CD14-positive monocyte (primary cell): ENCODE data around the gene CCDC85C. TPM values are rescaled to one million over a fixed set of nuclear protein-coding genes. Genes with fewer than 3 reads are reported as not detected.

Experiments
- DNase-seq, 3 donors: peaks; one replicate each; pipeline ENCODE4 v3.0.0-alpha.2; 2011 to 2022
- H2AFZ ChIP-seq: 2 replicates; pipeline ENCODE4 v1.6.0; 2012; ENCODE audit warnings: mild to moderate bottlenecking, low read depth, low read length, inconsistent platforms; ENCODE audit not compliant: insufficient read depth, poor library complexity, severe bottlenecking
- H3K27ac ChIP-seq, 2 donors: 1 replicate in 1 of 2; 2 replicates in 1 of 2; pipeline ENCODE4 v1.5.1; 2012 to 2013; ENCODE audit warnings: low read length in 2 of 2, control low read depth in 1 of 2, inconsistent platforms in 1 of 2, low read depth in 1 of 2, mild to moderate bottlenecking in 1 of 2
- H3K27me3 ChIP-seq, 2 donors: one replicate each; pipeline versions ENCODE4 v1.6.0 to v1.6.1; 2011 to 2013; ENCODE audit warnings: low read length in 2 of 2; ENCODE audit not compliant: control insufficient read depth in 2 of 2, insufficient read depth in 2 of 2
- H3K36me3 ChIP-seq, 2 donors: replicated peaks in 1 of 2; 1 replicate in 1 of 2; 2 replicates in 1 of 2; pipeline versions ENCODE4 v1.5.1 to v1.6.1; 2012 to 2013; ENCODE audit warnings: low read length in 2 of 2, control low read depth in 1 of 2, inconsistent platforms in 1 of 2, mild to moderate bottlenecking in 1 of 2; ENCODE audit not compliant: insufficient read depth in 2 of 2, control insufficient read depth in 1 of 2
- H3K4me1 ChIP-seq, 2 donors: 1 replicate in 1 of 2; 2 replicates in 1 of 2; pipeline versions ENCODE4 v1.5.1 to v1.6.1; 2012 to 2013; ENCODE audit warnings: low read length in 2 of 2, control low read depth in 1 of 2, inconsistent platforms in 1 of 2, mild to moderate bottlenecking in 1 of 2, moderate library complexity in 1 of 2; ENCODE audit not compliant: insufficient read depth in 2 of 2, control insufficient read depth in 1 of 2
- H3K4me2 ChIP-seq: replicated peaks from 2 replicates; pipeline ENCODE3; 2012; ENCODE audit warnings: low read length, moderate library complexity, mild to moderate bottlenecking; ENCODE audit not compliant: poor library complexity, severe bottlenecking; ENCODE audit errors: extremely low read depth
- H3K4me3 ChIP-seq, 3 experiments: fragments of 200-600 bp in 1 of 3; sonication (generic) in 1 of 3; replicated peaks in 1 of 3; 1 replicate in 2 of 3; 2 replicates in 1 of 3; pipeline ENCODE4 v1.5.1; 2011 to 2013; ENCODE audit warnings: low read length in 3 of 3, mild to moderate bottlenecking in 3 of 3, control low read depth in 2 of 3, low read depth in 2 of 3, inconsistent platforms in 1 of 3, moderate library complexity in 1 of 3
- H3K79me2 ChIP-seq: 2 replicates; pipeline ENCODE4 v1.6.0; 2012; ENCODE audit warnings: mild to moderate bottlenecking, control low read depth, inconsistent platforms, low read length, moderate library complexity; ENCODE audit not compliant: insufficient read depth
- H3K9ac ChIP-seq: 2 replicates; pipeline ENCODE4 v1.6.0; 2017; ENCODE audit warnings: low read length, mild to moderate bottlenecking; ENCODE audit not compliant: insufficient read depth, poor library complexity, severe bottlenecking
- H3K9me3 ChIP-seq, 2 donors: replicated peaks in 1 of 2; 1 replicate in 1 of 2; 2 replicates in 1 of 2; pipeline versions ENCODE4 v1.5.1 to v1.6.1; 2012 to 2013; ENCODE audit warnings: low read length in 2 of 2, control low read depth in 1 of 2; ENCODE audit not compliant: control insufficient read depth in 1 of 2, insufficient read depth in 1 of 2
- H4K20me1 ChIP-seq: 2 replicates; pipeline ENCODE4 v1.6.0; 2012; ENCODE audit warnings: mild to moderate bottlenecking, low read length, control low read depth, moderate library complexity; ENCODE audit not compliant: insufficient read depth
- H3K27ac Mint-ChIP-seq, 7 donors: one replicate each; pipeline ENCODE4 v1.8.0; 2020; ENCODE audit warnings: mild to moderate bottlenecking in 7 of 7, mixed read lengths in 7 of 7, moderate library complexity in 6 of 7, inconsistent platforms in 2 of 7
- H3K27me3 Mint-ChIP-seq, 3 donors: one replicate each; pipeline ENCODE4 v1.8.0; 2021 to 2022; ENCODE audit warnings: low read depth in 3 of 3, mild to moderate bottlenecking in 3 of 3, mixed read lengths in 3 of 3, moderate library complexity in 3 of 3, inconsistent platforms in 1 of 3
- H3K36me3 Mint-ChIP-seq, 2 donors: one replicate each; pipeline ENCODE4 v1.8.0; 2020; ENCODE audit warnings: mixed read lengths in 2 of 2, inconsistent platforms in 1 of 2, mild to moderate bottlenecking in 1 of 2
- H3K4me1 Mint-ChIP-seq: one replicate; pipeline ENCODE4 v1.8.0; 2020; ENCODE audit warnings: mild to moderate bottlenecking, mixed read lengths
- H3K4me3 Mint-ChIP-seq, 2 donors: one replicate each; pipeline ENCODE4 v1.8.0; 2020; ENCODE audit warnings: mild to moderate bottlenecking in 2 of 2, mixed read lengths in 2 of 2, moderate library complexity in 1 of 2
- H3K9me3 Mint-ChIP-seq, 7 donors: one replicate each; pipeline ENCODE4 v1.8.0; 2020 to 2022; ENCODE audit warnings: mixed read lengths in 7 of 7, mild to moderate bottlenecking in 6 of 7, moderate library complexity in 6 of 7, inconsistent platforms in 2 of 7
- CTCF ChIP-seq: fragments of 200-600 bp; IDR thresholded peaks from one replicate; pipeline ENCODE4 v1.8.0; 2022; ENCODE audit warnings: antibody characterized with exemption, mild to moderate bottlenecking
- WGBS: methylation state at CpG from one replicate; pipeline ENCODE4 v1.1.5; 2013; ENCODE audit warnings: missing lambda C conversion rate; ENCODE audit not compliant: insufficient coverage; 5-methylcytosine and 5-hydroxymethylcytosine counted together
- intact Hi-C, 2 donors: fragments of 100-400 bp; cut with micrococcal nuclease; formaldehyde crosslinking; loops; one replicate each; pipeline versions ENCODE4 v1.15.0 to v1.15.1; 2023
- polyA plus RNA-seq, 3 donors: library from polyadenylated mRNA; depleted of rRNA in 1 of 3; unstranded in 2 of 3; stranded (reverse) in 1 of 3; fragments of 300-500 nt in 2 of 3; fragments of >200 nt in 1 of 3; fragmentation: Illumina TruSeq in 2 of 3; gene quantifications; 1 replicate in 2 of 3; 2 replicates in 1 of 3; pipeline ENCODE4 v1.2.3, GENCODE V29; 2012 to 2021

The CCDC85C gene
- polyA plus RNA-seq, 3 donors, result under 0.01 to 0.03 TPM; not detected in 1

GRCh38 chr14:99459481-99460100 is 144.4 kb downstream of the CCDC85C start:
- Mint-ChIP-seq H3K27ac (peak overlapping the region in 1 of 7 donors; percentile 40), H3K36me3 (peaks cover 75 to 85% of the 10 kb centered on the region in 2 donors), H3K4me3 (no peak overlapping the region), H3K27me3 (peaks cover 0 to 1% (median 0%) of the 10 kb centered on the region in 3 donors), H3K9me3 (no peaks in the 10 kb centered on the region), H3K4me1 (peaks cover 8% of the 10 kb centered on the region)
- H3K27ac ChIP-seq, result no peak overlapping the region
- no peaks in the 10 kb centered on the region for H3K27me3 ChIP-seq
- peaks cover 90 to 100% of the 10 kb centered on the region in 2 donors for H3K36me3 ChIP-seq
- H3K79me2 ChIP-seq, result peaks cover 13% of the 10 kb centered on the region
- no peaks in the 10 kb centered on the region for H3K9me3 ChIP-seq
- no peak overlapping the region for H2AFZ ChIP-seq
- H3K9ac ChIP-seq, result no peak overlapping the region
- 100% methylated on average over 4 of the region's 5 CpGs for WGBS
- TF ChIP-seq CTCF, result no peak
- no peak overlapping the region for H3K4me2 ChIP-seq
- peaks cover 13% of the 10 kb centered on the region for H4K20me1 ChIP-seq
- H3K4me3 ChIP-seq, result no peak overlapping the region
- DNase-seq, result no peak
- H3K4me1 ChIP-seq, result peaks cover 0 to 6% of the 10 kb centered on the region in 2 donors
- intact Hi-C loops, result no loop called here

GRCh38 chr14:99454246-99454645 is 149.8 kb downstream of the CCDC85C start:
- H3K4me2 ChIP-seq, result no peak overlapping the region

More at GRCh38 chr14:99454246-99454645, 149.8 kb downstream of the CCDC85C start:
- H3K4me3 ChIP-seq, result no peak overlapping the region
- H3K4me1 ChIP-seq, result no peaks in the 10 kb centered on the region
- DNase-seq, result no peak
- H3K4me3 Mint-ChIP-seq, result no peak overlapping the region
- H4K20me1 ChIP-seq, result peaks cover 5% of the 10 kb centered on the region
- no peaks in the 10 kb centered on the region for H3K27me3 Mint-ChIP-seq
- TF ChIP-seq CTCF, result no peak
- peaks cover 72 to 86% of the 10 kb centered on the region in 2 donors for H3K36me3 Mint-ChIP-seq
- no peaks in the 10 kb centered on the region for H3K4me1 Mint-ChIP-seq
- H3K9ac ChIP-seq, result no peak overlapping the region
- H3K79me2 ChIP-seq, result no peaks in the 10 kb centered on the region
- no peak overlapping the region for H3K27ac Mint-ChIP-seq
- no peaks in the 10 kb centered on the region for H3K27me3 ChIP-seq
- peaks cover 85 to 100% of the 10 kb centered on the region in 2 donors for H3K36me3 ChIP-seq
- H2AFZ ChIP-seq, result no peak overlapping the region
- WGBS, result 100% methylated on average over 1 of the region's 3 CpGs
- intact Hi-C loops, result no loop called here
- H3K9me3 ChIP-seq, result no peaks in the 10 kb centered on the region
- H3K27ac ChIP-seq, result no peak overlapping the region
- no peaks in the 10 kb centered on the region for H3K9me3 Mint-ChIP-seq
